ENCODE measurements around the gene PRSS16. TPM values are rescaled to one million over a fixed set of nuclear protein-coding genes. Genes with fewer than 3 reads are reported as not detected.

PRSS16 gene
- total and polyA plus RNA-seq, 2 donors (not counting 3 experiments of a cell fraction or from before 2014, with no cell fraction given): not detected

DNA sequence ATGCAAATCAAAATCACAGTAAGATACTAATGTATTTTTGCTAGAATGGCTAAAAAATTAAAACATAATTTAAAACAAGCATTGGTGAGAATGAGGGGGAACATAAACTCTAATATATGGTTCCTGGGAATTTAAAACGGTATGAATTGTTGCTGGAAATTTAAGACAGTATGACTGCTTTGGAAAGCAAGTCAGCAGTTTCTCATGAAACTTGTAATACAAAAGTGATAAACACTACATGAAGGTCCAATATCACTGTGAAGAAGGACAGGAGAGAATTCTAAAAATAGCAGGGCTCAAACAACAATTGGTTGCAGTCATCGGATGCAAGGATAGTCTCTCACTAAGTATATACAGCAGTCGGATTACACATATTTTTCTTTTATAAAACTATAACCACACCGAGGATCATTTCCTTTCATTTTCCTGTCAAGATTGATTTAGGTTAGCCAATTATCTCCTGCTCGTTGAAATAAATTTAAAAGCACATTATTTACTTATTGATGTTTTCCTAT, 18.5 kb upstream of the PRSS16 start:
- no peaks in the 10 kb centered on the region for H3K36me3 ChIP-seq (ENCODE audit: control insufficient read depth in 2 of 2, extremely low read depth in 1 of 2, insufficient read depth in 2 of 2, low read length in 2 of 2)
- no peak overlapping the region for H3K4me2 ChIP-seq (ENCODE audit: insufficient read depth, low read length)
- H3K27ac ChIP-seq (ENCODE audit: insufficient read depth, low read depth, low read length): no peak overlapping the region
- H3K9ac ChIP-seq (replicated peaks; ENCODE audit: extremely low read depth, insufficient read depth, low read length): no peak overlapping the region
- FAIRE-seq (peak; percentile 12), DNase-seq (ENCODE audit: low read depth, low spot score) (no peak)
- H3K9me3 ChIP-seq (replicated peaks; ENCODE audit: control insufficient read depth, insufficient read depth, low read length): no peaks in the 10 kb centered on the region
- no peak overlapping the region for H2AFZ ChIP-seq (ENCODE audit: low read depth, low read length)
- H3K4me1 ChIP-seq (ENCODE audit: control insufficient read depth, extremely low read depth, insufficient read depth, low read length): no peaks in the 10 kb centered on the region
- no peaks in the 10 kb centered on the region for H4K20me1 ChIP-seq (replicated peaks; ENCODE audit: control insufficient read depth, extremely low read depth, insufficient read depth, low read length)
- no peak for TF ChIP-seq GATA2 (IDR thresholded peaks at IDR 0.05; ENCODE audit: insufficient read depth, insufficient read length, low read depth, low read length)
- no peak for TF ChIP-seq FOS (IDR thresholded peaks at IDR 0.05; ENCODE audit: borderline replicate concordance, insufficient read depth, low read length)
- TF ChIP-seq, protein P1, sequence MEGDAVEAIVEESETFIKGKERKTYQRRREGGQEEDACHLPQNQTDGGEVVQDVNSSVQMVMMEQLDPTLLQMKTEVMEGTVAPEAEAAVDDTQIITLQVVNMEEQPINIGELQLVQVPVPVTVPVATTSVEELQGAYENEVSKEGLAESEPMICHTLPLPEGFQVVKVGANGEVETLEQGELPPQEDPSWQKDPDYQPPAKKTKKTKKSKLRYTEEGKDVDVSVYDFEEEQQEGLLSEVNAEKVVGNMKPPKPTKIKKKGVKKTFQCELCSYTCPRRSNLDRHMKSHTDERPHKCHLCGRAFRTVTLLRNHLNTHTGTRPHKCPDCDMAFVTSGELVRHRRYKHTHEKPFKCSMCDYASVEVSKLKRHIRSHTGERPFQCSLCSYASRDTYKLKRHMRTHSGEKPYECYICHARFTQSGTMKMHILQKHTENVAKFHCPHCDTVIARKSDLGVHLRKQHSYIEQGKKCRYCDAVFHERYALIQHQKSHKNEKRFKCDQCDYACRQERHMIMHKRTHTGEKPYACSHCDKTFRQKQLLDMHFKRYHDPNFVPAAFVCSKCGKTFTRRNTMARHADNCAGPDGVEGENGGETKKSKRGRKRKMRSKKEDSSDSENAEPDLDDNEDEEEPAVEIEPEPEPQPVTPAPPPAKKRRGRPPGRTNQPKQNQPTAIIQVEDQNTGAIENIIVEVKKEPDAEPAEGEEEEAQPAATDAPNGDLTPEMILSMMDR (IDR thresholded peaks at IDR 0.05; ENCODE audit: extremely low read depth in 1 of 2, insufficient read depth in 1 of 2, low read depth in 1 of 2, low read length in 2 of 2): no peak
- TF ChIP-seq MAX (IDR thresholded peaks at IDR 0.05; ENCODE audit: insufficient read depth, insufficient read length): no peak
- TF ChIP-seq POLR2A (IDR thresholded peaks at IDR 0.05; ENCODE audit: low read depth, low read length): no peak
- TF ChIP-seq EZH2 (IDR thresholded peaks at IDR 0.05; ENCODE audit: borderline replicate concordance, low read depth, low read length, severe bottlenecking): no peak
- no peak for TF ChIP-seq JUN (IDR thresholded peaks at IDR 0.05; ENCODE audit: borderline replicate concordance, insufficient read depth, insufficient read length, low read depth)
- TF ChIP-seq MYC (IDR thresholded peaks at IDR 0.05; ENCODE audit: low read depth, low read length): no peak
- no peak for TF ChIP-seq POLR2AphosphoS5 (IDR thresholded peaks at IDR 0.05; ENCODE audit: insufficient read depth, low read depth, low read length)
- POLR2A ChIA-PET: no interaction called here
- CTCF ChIA-PET: interaction anchor here (0.7 kb wide), 1 partner anchor 69 kb away, joined by 3 read pairs; no protein-coding TSS in a partner anchor
- no peaks in the 10 kb centered on the region for H3K9me1 ChIP-seq (replicated peaks; ENCODE audit: control insufficient read depth, extremely low read depth, insufficient read depth, low read length)
- BruUV-seq (replicated peaks): no TSS peak
- dilution Hi-C loops (cut with MboI; ENCODE audit: extremely low pct_ligation_motif_present, low sequenced_read_pairs) (no loop called here), intact Hi-C loops (cut with micrococcal nuclease) (no loop called here)
- peaks cover 2 to 5% of the 10 kb centered on the region in 2 experiments for H3K27me3 ChIP-seq (ENCODE audit: control insufficient read depth in 2 of 2, insufficient read depth in 2 of 2, low read length in 2 of 2)
- no peak overlapping the region for H3K4me3 ChIP-seq (replicated peaks in 1 of 3; ENCODE audit: insufficient read depth in 1 of 3, low read depth in 1 of 3, low read length in 3 of 3)
- H3K79me2 ChIP-seq (ENCODE audit: control insufficient read depth, insufficient read depth, low read length): no peaks in the 10 kb centered on the region

Data from endothelial cell of umbilical vein (primary cell).